ENCODE results near the gene ZBTB44.

The ZBTB44 gene

DNA sequence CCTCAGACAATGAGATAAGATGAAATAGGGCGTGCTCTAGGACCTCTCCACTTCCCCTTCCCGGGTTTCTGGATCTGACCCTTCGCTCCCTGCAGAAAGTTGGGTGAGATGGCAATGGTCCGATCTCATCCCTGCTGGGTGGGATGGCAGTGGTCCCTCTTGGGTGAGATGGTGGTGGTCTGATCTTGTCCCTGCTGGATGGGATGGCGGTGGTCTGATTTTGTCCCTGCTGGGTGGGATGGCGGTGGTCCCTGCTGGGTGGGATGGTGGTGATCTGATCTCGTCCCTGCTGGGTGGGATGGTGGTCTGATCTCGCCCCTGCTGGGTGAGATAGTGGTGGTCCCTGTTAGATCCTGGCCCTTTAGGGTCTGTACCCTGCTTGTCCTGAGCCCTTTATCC lies 133.8 kb downstream of the ZBTB44 start:
- Histone ChIP-seq H2AFZ (ENCODE audit: low read length) (no peak overlapping the region), H3K27ac (ENCODE audit: low read depth, low read length, poor library complexity, severe bottlenecking) (peak overlapping the region; percentile 100), H3K4me3 (ENCODE audit: low read depth, low read length, poor library complexity, severe bottlenecking) (peak overlapping the region; percentile 54), H3K79me2 (ENCODE audit: insufficient read depth, low read length) (peaks cover 63% of the 10 kb centered on the region), H3K9ac (ENCODE audit: low read length) (peak overlapping the region; percentile 80), H3K4me1 (ENCODE audit: insufficient read depth, low read length, severe bottlenecking) (peaks cover 94% of the 10 kb centered on the region), H4K20me1 (ENCODE audit: insufficient read depth, low read length) (no peaks in the 10 kb centered on the region), H3K4me2 (ENCODE audit: low read length) (peak overlapping the region; percentile 85), H3K36me3 (ENCODE audit: insufficient read depth, low read length) (peaks cover 27% of the 10 kb centered on the region), H3K27me3 (ENCODE audit: insufficient read depth, low read length) (no peaks in the 10 kb centered on the region), H3K9me3 (ENCODE audit: low read length) (no peaks in the 10 kb centered on the region), H3K9me2 (ENCODE audit: low read depth, low read length) (no peaks in the 10 kb centered on the region), H3F3A (ENCODE audit: insufficient read depth, low read length) (peaks cover 4% of the 10 kb centered on the region; the same call in 1 of the 2 replicates)
- TF ChIP-seq EZH2 (IDR thresholded peaks at IDR 0.05; ENCODE audit: borderline replicate concordance, low read length), result no peak
- TF ChIP-seq, protein P1, sequence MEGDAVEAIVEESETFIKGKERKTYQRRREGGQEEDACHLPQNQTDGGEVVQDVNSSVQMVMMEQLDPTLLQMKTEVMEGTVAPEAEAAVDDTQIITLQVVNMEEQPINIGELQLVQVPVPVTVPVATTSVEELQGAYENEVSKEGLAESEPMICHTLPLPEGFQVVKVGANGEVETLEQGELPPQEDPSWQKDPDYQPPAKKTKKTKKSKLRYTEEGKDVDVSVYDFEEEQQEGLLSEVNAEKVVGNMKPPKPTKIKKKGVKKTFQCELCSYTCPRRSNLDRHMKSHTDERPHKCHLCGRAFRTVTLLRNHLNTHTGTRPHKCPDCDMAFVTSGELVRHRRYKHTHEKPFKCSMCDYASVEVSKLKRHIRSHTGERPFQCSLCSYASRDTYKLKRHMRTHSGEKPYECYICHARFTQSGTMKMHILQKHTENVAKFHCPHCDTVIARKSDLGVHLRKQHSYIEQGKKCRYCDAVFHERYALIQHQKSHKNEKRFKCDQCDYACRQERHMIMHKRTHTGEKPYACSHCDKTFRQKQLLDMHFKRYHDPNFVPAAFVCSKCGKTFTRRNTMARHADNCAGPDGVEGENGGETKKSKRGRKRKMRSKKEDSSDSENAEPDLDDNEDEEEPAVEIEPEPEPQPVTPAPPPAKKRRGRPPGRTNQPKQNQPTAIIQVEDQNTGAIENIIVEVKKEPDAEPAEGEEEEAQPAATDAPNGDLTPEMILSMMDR (IDR thresholded peaks at IDR 0.05; ENCODE audit: low read length), result no peak

DNA sequence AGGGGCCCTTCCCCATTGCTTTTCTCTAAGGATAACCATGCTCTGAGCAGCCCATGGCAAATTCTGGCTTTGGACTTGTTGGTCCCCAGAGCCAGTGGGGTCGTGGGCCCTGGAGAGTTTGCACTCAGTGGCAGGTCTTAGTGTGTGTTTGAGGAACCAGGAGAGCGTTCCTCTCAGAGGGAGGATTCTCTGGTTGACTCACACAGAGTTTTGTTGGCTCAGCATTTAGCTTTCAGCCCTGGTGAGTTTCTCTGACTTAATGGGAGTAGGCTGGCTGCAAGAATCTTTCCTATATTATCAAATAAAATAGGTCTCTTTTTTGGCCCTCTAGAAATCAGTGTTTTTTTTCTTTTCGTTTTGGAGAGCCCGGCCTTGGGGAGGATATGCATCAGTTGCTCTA lies 134.2 kb downstream of the ZBTB44 start:
- Histone ChIP-seq H3K9me3 (ENCODE audit: low read length) (no peaks in the 10 kb centered on the region), H3K36me3 (ENCODE audit: insufficient read depth, low read length) (peaks cover 30% of the 10 kb centered on the region), H3K79me2 (ENCODE audit: insufficient read depth, low read length) (peaks cover 61% of the 10 kb centered on the region), H2AFZ (ENCODE audit: low read length) (no peak overlapping the region), H3K27ac (ENCODE audit: low read depth, low read length, poor library complexity, severe bottlenecking) (peak overlapping the region; percentile 100), H4K20me1 (ENCODE audit: insufficient read depth, low read length) (no peaks in the 10 kb centered on the region), H3K4me1 (ENCODE audit: insufficient read depth, low read length, severe bottlenecking) (peaks cover 94% of the 10 kb centered on the region), H3K9ac (ENCODE audit: low read length) (peak overlapping the region; percentile 80), H3K9me2 (ENCODE audit: low read depth, low read length) (no peaks in the 10 kb centered on the region), H3K27me3 (ENCODE audit: insufficient read depth, low read length) (no peaks in the 10 kb centered on the region), H3K4me3 (ENCODE audit: low read depth, low read length, poor library complexity, severe bottlenecking) (peak overlapping the region; percentile 54), H3F3A (ENCODE audit: insufficient read depth, low read length) (peaks cover 4% of the 10 kb centered on the region; the same call in 1 of the 2 replicates), H3K4me2 (ENCODE audit: low read length) (peak overlapping the region; percentile 85)
- TF ChIP-seq EZH2 (IDR thresholded peaks at IDR 0.05; ENCODE audit: borderline replicate concordance, low read length), result no peak
- TF ChIP-seq, protein P1 (IDR thresholded peaks at IDR 0.05; ENCODE audit: low read length), result no peak

DNA sequence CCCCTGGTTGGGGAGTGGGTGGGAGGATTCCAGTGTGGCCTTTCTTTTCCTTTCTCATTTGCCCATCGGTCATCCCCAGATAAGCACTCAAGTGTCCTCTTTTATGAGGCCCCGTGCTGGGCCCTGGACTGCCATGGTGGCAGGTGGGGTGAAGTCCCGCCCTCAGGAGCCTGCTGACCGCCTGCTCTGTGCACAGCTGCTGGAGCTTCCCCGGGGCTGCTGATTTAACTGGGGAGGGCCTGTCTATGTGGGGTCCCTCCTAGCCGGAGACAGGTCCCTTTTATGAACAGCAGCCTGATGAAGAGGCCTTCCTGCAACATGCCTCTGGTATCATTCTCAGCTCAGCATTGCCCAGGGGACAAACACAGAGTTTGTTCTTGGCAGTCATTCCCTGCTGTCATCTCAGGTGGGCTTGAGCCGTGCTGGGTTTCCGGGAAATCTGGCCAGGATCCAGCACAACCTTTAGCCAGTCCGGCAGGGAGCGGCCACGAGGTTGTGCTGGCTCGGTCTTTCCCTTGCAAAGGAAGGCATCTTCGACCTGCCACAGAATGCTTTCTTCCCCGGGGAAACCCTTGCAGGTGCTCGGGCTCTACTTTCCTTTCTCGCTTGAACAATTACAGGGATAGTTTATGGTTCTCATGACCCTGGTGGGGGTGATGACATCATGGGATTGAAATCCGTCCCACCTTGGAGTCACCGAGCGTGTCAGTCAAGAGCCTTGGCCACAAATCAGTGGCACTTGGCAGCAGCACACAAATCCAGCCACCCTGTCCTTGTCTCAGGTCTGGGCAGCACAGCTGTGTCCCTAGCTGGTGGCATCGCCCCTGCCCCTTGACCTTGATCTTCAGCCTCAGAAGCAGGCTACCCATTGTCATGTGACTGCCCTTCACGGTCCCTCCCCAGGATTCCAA lies 135.1 kb downstream of the ZBTB44 start:
- Histone ChIP-seq H3K79me2 (ENCODE audit: insufficient read depth, low read length) (peaks cover 58% of the 10 kb centered on the region), H3F3A (ENCODE audit: insufficient read depth, low read length) (peaks cover 4% of the 10 kb centered on the region; the same call in 1 of the 2 replicates), H3K27ac (ENCODE audit: low read depth, low read length, poor library complexity, severe bottlenecking) (peak overlapping the region; percentile 100), H3K9me2 (ENCODE audit: low read depth, low read length) (no peaks in the 10 kb centered on the region), H3K4me1 (ENCODE audit: insufficient read depth, low read length, severe bottlenecking) (peaks cover 85% of the 10 kb centered on the region), H3K4me3 (ENCODE audit: low read depth, low read length, poor library complexity, severe bottlenecking) (peak overlapping the region; percentile 54), H3K4me2 (ENCODE audit: low read length) (peak overlapping the region; percentile 85), H3K9ac (ENCODE audit: low read length) (peak overlapping the region; percentile 80), H2AFZ (ENCODE audit: low read length) (no peak overlapping the region), H3K9me3 (ENCODE audit: low read length) (peaks cover 4% of the 10 kb centered on the region), H3K27me3 (ENCODE audit: insufficient read depth, low read length) (no peaks in the 10 kb centered on the region), H4K20me1 (ENCODE audit: insufficient read depth, low read length) (no peaks in the 10 kb centered on the region), H3K36me3 (ENCODE audit: insufficient read depth, low read length) (peaks cover 29% of the 10 kb centered on the region)
- TF ChIP-seq, protein P1 (IDR thresholded peaks at IDR 0.05; ENCODE audit: low read length), result no peak
- TF ChIP-seq EZH2 (IDR thresholded peaks at IDR 0.05; ENCODE audit: borderline replicate concordance, low read length), result no peak
